ENCODE measurements around the gene SERPINB12.

The SERPINB12 gene, protein sequence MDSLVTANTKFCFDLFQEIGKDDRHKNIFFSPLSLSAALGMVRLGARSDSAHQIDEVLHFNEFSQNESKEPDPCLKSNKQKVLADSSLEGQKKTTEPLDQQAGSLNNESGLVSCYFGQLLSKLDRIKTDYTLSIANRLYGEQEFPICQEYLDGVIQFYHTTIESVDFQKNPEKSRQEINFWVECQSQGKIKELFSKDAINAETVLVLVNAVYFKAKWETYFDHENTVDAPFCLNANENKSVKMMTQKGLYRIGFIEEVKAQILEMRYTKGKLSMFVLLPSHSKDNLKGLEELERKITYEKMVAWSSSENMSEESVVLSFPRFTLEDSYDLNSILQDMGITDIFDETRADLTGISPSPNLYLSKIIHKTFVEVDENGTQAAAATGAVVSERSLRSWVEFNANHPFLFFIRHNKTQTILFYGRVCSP

DNA sequence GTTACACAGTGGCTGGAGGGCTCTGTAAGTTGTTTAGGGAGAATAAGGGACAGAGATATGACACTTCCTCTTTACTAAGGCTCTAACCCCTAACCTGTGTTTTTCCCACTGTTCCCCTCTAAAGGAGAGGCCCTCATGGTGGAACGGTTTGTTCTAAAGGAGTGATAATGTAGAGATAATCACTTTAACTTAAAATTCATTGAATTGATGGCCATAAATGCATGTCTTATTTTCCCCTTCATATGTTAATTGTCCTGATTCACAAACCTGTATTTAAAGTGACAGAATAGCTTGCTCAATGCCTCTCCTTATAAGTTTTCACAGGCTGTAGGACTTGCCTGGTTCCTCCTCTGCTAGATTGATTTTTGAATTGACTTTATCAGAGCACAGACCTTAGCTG lies at the start of gene SERPINB12:
SERPINB12 (plus strand) TSS at position 301 of the 400 bp plus-strand sequence. CDS start 13,791 bp downstream, outside the sequence.
- DNase-seq (ENCODE audit: low read depth in 2 of 2), result no peak

DNA sequence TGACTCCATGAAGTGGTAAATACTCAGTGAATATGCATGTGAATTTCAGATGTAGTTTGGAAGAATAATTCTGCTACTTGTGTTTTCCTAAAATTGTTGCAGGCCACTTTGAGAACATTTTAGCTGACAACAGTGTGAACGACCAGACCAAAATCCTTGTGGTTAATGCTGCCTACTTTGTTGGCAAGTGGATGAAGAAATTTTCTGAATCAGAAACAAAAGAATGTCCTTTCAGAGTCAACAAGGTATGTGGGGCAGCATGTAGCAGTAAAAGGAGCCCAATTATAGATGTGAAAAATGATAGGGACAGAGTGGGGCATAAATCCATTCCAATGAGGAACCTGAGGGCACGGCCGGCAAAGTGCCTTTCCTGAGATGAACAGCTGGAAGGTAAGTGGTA lies 49.3 kb upstream of the SERPINB12 start:
- DNase-seq (ENCODE audit: low read depth in 2 of 2), result no peak

DNA sequence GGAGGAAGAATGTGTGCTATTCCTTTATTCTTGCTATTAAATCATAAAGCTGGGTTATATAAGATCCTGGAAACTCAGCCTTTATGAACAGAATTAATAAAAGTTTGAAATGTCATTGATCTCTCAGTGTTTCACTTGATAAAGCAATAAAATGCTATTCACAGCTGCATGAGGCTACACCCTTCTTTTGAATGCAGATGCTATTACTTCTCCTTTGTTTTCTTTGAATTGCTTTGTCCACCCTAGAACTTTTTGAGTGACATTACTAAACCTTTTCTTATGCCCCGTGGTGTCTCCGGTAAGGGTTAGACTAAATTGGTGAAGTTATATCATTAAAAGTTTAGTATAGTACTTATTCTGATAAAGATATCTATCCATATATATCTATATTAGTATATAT lies 46.5 kb upstream of the SERPINB12 start:
- no peak for DNase-seq (ENCODE audit: low read depth in 2 of 2)

DNA sequence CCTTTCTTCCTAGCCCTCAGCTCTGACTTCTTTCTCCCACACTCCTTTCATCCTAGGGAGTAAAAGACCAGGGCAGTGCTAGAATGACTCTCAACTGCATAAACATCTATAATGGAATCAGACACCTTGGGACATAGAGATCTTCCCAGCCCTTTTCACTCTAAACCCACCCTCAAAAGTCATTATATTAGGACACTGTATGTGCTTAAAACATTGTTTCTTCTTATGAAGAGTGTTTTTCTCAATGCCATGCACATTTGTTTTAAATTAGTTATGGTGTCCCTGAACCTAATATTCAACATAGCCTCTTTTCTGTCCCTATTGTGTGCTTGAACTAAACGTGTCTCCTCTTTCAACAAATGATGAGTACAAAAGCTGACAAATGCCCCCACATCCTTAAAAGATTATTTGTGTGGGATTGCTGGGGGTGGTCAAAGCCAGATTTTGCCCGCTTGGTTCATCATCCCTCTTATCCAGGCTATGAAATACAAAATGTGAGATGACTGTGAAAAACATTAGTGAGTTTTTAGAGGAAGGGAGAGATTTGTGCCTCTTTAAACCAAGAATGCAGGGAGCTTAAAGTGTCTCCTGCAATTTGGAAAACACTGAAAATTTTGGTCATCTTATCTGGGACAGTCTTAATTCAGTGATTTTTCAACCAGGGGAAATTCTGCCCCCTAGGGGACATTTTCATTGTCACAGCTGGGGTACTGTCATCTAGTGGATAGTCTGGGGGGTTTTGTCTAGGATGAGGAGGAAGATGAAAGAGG lies 36.4 kb upstream of the SERPINB12 start:
- peak in 1 of 2 experiments; percentile 4 for DNase-seq (ENCODE audit: low read depth in 2 of 2)

DNA sequence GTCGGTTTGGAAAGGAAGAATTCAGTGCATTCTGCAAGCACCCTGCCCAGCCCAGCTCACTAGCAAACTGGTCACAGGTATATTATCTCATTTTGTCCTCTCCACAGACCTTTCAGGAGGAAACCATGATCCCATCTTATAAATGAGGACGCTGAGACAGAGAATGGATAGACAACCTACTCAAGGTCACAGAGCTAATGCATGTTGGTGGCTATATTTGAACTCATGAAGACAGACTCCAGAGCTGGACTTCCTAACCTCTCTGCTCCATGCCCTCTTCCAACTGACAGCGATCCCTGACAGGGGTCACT lies 35.9 kb upstream of the SERPINB12 start:
- DNase-seq (ENCODE audit: low read depth in 2 of 2), result no peak

DNA sequence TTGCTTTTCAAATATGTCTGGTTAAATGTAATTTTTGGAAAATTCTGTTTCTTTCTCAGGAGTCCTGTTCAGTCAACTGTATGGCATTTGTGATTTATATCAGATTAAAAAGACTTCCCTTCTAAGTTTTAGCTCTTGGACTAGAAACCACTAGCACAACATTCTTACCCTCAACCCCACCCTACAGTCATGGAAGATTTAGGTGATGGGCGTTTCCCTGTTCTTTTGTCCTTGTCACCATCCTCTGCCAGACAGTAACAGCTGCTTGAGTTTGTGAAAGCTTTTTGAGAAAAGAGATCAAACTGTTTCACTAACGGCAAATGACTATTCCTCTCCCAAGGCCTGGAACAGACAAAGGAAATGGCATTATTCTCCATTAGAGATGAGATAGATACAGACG lies 33.6 kb upstream of the SERPINB12 start:
- no peak for DNase-seq (ENCODE audit: low read depth in 2 of 2)

DNA sequence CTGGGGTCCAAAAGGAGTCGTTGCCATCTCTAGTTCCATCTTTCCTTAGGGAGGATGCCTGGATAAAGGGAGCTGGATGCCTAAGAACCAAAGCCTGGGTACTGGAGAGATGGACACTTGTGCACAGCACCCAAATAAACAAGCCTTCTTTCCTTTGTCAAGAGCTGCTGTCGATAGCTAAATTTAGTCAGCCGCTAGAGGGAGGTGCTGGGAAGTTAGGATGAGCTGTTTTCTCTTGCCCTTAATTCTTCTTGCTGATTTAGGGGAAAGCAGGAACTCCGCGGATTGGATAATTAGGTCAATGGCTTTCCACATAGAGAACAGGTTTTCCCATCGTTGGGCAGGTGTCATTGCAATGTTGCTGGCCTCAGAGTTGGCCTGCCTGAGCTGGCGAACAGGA lies 30.9 kb upstream of the SERPINB12 start:
- DNase-seq (ENCODE audit: low read depth in 2 of 2), result peak; percentile 20 to 32

DNA sequence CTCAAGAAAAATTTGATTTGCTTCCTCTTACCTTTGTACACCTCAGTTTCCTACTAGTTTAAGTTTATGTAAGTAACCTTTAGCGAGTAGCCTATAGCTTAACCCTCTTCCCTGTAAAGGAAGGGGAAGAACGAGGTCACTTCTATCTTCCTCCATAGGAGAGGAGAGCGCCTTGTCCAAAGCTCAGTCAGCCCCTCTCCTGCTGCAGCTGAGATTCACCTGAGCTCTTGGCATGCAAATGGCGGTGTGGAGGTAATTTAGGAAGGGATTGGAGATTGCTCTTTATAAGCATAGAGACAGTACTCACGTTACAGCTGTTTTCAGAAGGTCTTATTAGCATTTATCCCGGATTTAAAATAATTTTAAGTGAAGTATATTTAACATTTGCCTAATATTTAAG lies 27.8 kb upstream of the SERPINB12 start:
- no peak for DNase-seq (ENCODE audit: low read depth in 2 of 2)

DNA sequence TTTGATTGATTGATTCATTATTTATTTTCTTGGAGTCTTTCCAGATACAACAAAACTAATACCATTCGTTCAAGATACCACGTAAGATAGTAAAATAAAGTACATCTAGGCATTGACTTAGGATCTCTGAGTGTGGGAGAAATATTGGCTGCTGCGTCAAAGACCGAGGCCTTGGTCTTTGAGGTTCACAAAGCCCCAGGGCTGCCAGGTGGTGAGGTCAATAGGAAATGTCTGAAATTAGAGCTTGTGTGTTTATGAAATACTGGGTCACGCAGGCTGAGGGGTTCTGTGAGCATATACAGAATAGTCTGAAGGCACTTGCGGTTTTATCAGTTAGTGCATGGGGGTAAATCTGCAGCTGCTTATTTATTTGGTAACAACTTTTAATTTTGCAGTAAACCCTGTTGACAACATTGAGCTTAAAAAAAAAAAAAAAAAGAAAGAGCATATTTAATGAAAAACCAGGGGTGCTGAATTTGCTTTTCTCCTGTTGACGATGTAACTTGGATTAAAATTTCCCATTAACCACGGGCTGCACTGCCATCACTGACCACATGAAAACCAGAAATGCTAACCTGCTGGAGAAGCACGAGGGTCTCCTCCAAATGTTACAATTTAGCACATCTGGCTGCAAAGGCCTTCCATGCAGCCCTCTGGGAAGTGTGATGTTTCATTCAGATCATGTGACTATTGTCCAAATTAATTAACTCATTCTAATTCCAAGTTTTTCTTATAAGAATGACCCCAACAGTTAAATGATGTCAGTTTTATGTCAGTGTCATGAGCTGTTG lies 27.1 kb upstream of the SERPINB12 start:
- DNase-seq (ENCODE audit: low read depth in 2 of 2), result no peak

DNA sequence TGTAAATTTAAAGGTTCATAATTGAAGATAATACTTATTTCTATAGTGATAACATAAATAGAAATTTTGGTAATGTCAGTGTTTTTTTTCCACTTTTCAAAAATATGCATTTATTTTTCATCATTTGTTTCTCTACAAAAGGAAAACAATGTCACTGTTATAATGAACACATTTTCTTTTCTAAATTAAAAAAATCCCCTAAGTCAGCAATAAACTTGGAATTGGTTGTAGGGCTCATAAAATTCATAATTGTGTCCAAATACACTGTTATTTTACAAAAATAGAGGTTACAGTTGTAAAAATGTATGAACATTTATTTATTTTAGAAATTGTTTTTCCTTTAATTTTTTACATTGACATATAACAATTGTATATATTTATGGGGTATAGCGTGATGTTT lies 26.4 kb upstream of the SERPINB12 start:
- DNase-seq (ENCODE audit: low read depth in 2 of 2), result no peak

DNA sequence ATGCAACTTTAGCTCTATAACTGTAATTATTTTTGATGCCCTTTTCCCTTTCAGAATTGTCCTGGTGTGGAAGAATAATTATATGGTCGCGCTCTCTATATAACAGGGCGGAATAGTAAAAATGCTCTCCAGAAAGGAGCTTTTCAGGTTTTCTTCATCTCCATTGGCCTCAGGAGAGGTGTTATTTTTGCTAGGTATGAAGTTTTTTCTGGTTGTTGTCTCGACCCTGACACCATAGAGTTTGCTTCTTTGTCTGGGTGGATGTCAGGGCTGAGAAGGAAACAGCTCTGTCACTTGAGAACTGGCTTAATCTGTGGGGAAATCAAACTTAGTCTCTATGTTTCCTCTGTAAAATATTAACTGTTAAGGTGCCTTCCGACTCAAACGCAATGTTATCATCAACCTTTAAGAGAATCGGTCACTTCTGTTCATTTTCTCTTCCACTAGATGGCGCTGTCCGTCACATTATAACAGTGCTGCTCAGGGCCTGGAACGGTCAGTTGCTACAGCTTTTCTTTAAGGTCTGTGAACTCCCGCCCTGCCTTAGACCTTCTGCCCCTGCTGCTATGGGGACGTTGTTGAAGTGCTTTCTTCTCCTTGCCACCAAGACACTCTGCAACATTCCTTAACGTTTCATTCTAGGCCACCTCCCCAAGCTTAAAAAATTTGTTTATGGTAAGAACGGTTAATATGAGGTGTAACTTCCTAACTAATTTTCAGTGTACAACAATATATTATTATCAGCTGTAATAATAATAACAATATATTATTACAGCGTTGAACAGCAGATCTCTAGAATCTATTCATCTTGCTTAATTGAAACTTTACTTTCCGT lies 23.8 kb upstream of the SERPINB12 start:
- peak; percentile 53 to 54 for DNase-seq (ENCODE audit: low read depth in 2 of 2)

DNA sequence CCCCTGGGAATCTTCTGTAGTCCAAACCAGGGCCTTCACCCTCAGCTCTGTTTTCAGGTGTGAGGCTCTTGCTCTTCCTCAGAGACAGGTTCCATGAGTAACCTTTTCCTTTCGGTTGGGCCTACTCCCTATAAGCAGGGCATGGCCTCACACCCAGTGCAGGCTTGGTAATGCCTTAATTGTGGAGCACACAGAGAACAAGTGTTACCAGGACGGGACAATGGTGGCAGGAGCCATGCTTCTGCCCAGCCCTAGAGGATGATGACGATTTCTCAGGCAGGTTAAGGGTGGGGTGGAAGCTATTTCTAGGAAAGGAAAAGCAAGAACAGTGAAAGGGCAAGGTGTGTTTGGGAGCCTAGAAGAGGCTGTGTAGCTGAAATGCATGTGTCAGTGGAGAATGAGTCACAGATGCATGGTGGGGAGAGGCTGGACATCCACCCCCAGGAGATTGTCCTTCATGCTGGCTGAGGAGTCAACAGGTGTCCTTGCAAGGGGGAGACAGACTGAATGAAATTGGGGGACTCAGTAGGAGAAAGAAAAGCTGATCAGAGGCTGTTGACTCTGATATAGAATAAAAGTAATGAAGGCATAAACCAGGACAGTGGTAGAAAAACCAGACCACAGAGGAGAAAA lies 22.0 kb upstream of the SERPINB12 start:
- DNase-seq (ENCODE audit: low read depth in 2 of 2), result no peak

DNA sequence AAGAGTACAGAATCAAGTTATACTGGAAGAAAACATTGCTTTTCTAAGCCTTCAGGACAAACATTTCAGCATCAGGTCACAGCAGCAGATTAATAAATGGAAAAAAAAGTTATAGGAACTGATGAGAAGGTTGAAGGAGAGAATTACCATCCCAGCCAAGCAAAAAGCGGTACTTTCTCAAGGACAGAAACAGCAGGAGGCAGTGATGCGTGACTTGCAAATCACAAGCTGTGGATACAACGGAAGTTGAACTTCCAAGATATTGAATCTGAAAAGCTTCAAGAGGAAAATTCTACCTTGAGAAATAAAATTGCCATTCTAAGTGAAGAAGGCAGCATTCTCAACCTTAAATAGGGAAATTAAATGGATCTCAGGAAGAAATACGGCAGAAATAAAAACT lies 18.5 kb upstream of the SERPINB12 start:
- DNase-seq (ENCODE audit: low read depth in 2 of 2), result peak in 1 of 2 experiments; percentile 4

DNA sequence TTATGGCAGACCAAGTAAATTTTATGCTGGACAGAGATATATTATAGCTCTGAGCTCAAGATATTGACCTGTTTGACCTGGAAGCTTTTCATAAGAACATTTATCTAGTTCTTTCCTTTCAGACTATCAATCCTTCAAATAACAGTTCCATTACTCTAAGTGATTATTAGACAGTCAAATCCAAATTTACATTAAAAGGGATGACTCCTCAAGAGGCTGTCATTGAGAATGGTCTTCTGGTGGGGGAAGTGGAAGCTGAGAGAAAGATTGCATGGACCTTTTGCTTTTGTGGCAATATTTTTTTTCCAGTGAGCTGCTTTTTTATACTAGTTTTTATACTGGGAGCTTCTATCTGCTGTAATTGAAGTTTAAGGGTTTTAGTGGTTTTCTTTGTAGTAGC lies 14.9 kb upstream of the SERPINB12 start:
- DNase-seq (ENCODE audit: low read depth in 2 of 2), result no peak

DNA sequence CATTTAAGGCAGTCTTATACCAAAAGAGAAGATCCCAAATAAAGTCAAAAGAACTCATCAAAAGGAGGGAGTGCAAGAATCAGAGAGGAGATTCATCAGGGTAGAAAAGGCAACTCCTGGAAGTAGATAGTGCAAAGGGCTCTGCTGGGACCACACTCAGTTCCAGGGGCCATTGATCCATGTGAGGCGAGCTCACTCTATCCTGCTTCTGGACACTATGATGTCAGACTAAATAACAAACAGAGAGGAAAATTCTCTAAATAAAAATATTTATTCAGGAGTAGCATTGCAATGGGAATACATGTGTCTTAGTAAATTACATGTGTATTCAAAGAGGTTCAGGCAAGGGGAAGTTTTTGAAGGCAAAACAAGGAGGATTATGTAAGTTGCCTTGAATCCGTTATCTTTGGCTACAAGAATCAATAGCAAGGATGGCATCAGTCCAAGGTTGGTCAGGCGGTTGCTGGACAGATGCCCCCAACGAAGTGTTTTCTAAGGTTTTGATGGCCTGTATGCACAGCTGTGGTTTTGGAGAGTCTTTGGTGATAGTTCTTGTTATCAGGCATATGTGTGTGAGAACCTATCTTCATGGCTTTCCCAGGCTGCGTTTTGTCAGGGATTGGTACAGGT lies 13.2 kb upstream of the SERPINB12 start:
- DNase-seq (ENCODE audit: low read depth in 2 of 2), result no peak

DNA sequence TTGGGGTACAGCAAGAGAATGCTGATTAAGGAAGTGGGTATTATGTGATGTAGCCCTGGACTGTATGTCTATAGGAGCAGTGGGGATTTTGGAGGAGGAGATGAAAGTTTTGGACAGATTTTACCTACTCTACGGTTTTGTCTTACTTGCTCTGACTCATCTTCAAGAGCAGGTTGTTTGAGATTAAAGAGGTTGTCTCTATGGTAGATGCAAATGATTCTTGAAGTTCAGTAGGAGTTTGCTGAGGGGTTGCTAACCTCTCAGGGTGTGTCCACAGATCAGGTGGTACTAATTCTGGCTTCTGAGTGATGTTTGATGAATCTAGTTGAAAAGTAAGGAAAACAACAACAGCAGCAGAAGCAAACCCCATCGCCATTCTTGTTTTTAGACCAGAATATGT lies 9.7 kb upstream of the SERPINB12 start:
- DNase-seq (ENCODE audit: low read depth in 2 of 2), result no peak

DNA sequence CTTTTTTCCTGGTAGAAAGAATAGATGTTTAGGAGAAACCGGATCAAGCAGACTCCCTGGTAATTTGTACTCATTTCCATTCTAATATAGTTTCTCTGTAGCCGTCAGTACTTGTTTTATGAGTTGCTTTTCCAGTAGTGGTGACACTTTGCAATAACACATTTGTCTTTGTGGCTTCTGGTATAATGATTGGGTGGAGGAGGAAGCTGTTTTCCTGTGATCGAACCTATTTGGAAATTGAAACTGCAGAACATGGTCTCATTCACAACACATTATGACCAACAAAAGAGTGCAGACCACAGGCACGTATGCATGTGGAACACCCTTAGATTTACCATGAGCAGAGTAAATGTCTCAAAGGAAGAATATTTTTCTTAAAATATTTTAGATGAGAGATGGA lies 7.6 kb upstream of the SERPINB12 start:
- DNase-seq (ENCODE audit: low read depth in 2 of 2), result no peak

DNA sequence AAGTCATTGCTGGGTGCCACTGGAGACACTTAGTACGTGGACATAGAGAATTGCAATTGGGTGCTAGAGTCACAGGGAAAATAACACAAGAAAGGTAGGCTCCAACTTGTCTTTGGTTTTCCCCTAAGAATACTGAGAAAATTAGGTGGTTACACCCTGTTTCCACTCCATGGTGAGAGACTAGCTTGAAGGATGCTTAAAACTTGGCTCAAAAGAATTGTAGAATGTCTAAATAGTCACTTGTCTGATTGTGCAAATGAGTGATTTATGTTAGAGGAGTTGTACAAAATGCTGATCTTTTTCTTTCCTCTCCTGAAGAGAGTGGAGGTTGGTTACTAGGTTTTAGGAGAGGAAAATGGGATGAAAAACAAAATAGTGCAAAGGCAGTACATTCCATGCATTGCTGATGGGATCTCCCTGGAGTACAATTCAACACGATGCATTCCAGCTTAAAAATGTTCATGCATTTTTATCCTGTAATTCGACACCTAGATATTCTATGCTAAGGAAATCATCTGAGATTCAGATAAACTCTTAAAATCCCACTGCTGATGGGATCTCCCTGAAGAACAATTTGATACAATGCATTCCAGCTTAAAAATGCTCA lies 2.2 kb upstream of the SERPINB12 start:
- DNase-seq (ENCODE audit: low read depth in 2 of 2), result peak; percentile 84 to 86

DNA sequence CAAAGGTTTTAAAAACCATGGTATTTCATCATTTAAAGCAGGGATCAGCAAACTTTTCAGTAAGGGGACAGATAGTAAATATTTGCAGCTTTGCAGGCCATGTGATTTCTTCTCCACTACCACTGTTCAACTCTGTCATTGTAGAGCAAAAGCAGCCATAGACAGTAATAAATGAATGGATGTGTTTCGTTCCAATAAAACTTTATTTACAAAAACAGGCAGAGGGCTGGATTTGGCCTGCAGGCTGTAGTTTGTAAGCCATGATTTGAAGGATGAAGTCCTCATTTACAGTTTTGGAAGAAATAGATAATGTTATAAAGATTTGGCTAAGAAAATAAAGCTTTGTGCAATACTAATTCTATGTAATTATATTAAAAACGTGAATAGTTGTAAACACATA lies 1.8 kb downstream of the SERPINB12 start:
- DNase-seq (ENCODE audit: low read depth in 2 of 2), result no peak

DNA sequence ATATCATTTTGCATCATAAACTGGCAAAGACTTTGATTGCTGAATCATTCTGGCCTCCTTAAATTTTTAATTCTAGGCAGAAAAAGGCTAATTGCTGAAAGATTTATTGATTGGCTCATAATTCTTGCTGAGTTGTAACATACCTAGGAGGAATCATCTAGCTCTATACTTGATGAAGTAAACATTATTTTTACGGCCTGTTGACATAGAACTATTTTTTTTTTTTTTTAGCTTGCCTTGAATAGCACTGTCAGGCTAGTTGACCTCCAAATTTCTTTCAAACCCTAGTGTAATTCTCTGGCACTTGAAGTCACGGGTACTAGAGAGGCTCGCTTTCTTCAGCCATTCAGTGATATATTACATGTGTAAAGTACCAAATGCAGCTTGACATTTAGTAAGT lies 2.8 kb downstream of the SERPINB12 start:
- peak; percentile 64 to 67 for DNase-seq (ENCODE audit: low read depth in 2 of 2)
